SIG-M5 (cell line): ENCODE data around the gene PAX8.
"Not testable (repeated sequence)": the region's sequence is repeated elsewhere in the genome, so short reads cannot be mapped to it uniquely, and the experiment has no call there.

Source experiments
- DNase-seq: peaks from one replicate; lab custom pipeline; 2025; lab: John Stamatoyannopoulos, UW

The PAX8 gene

DNA sequence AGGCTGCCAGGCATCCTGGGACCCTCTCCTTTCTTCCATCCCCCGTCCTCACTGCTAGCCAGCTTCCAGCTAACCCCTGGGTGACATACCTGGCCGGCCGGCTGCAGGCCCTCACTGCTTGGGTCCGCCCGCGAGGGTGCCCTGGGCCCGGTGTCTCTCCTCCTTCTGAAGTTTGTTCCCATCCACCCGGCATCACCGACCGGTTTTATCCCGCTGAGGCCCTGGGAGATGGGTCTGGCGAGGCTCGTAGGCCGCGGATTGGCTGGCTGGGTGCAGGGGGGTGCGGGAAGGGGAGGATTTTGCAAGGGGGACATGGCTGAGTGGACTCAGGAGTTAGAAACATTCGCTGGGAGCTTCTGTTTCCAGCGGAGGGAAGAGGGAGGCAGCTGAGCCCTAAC is at the start of gene PAX8:
Gene PAX8 (minus strand): TSS at position 180 of the 398 bp plus-strand sequence. CDS start 527 bp downstream, outside the sequence.
- DNase-seq: no peak

DNA sequence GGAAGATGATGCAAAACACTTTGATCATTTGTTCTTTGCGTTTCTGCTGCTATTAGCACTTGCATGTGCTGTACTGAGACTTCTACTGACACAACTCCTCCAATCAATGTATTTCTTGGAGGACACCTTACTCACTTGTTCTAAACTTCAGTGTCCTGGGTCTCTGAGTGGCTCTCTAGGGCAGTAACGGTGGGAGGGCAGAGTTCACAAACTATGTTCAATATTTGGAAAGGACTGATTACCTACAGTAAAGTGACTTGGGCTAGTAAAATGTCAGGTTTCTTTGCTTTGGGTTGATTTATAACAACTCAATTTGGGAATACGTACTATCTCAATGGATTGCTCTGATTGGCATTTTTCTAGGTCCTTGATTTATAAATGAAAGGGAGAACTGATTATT is 49.3 kb upstream of the PAX8 start:
- no peak for DNase-seq

DNA sequence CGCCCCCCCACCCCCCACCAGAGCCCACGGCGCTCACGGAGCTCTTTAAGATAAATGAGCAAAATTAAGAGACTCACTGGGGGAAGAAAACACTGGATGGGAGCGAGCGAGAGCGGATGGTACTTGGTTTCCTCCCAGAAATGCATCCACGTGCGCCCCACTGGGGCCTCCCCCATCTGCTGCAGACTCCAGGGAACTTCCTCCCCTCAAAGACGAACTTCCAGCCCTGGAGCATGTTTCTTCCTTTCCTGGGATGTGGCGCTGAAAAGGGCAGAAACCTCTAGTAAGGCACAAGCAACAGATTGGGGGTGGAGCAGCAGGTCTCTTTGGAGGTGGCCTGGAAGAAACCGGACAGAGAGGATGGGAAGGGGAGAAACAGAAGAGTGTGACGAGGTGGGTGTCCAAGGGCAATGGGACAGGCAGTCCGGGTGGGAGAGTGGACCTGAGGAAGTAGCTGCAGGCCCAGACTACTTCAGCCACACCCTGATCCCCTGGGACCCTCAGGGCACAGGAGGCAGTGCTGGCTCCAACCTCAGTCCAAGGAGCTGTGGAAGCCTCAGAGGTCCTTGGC is 46.5 kb upstream of the PAX8 start:
- DNase-seq: not testable (repeated sequence)

- no peak for DNase-seq
Observed at GRCh38 chr2:113324684-113325160, 46.0 kb upstream of the PAX8 start.

- not testable (repeated sequence) for DNase-seq
Observed at GRCh38 chr2:113323129-113323528, 44.4 kb upstream of the PAX8 start.

DNA sequence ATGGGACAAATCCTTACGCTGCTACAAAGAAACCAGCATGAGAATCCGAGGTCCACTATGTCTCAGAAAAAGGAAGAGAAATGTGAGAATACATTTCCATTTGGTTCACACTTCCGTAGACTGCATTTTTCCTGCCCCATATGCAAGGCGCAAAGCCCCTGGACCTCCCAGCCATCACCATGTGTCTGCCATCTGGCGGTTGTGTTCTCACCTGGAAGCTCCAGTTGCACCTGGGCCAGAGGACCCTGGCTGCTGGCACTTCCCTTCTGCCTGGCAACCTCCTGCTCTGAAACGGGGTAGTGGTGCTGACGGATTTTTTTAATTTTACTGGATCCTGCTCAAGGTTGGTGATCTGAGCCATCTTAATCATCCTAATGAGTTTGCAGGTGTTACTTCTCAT is 41.4 kb upstream of the PAX8 start:
- not testable (repeated sequence) for DNase-seq

- DNase-seq: not testable (repeated sequence)
Observed at GRCh38 chr2:113318941-113319340, 40.2 kb upstream of the PAX8 start.

DNA sequence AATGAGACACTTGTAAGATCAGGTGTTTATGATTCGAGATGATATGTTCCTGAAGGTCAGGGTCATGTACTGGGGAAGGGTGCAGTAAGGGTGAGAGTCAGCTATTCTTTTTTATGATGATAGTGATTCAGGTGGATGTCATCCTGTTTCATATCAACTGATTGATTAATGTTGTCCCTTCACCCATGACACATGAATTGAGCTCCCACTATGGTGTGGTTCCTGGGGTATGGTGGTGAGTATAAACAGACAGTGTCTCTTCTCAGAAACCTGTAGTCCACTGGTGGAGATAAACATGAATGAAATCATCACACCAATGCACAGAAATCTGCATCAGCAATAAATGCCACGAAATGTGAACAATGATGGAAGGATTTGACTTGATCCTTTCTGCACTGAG is 37.4 kb upstream of the PAX8 start:
- DNase-seq: no peak

GRCh38 chr2:113314663-113315062 is 35.9 kb upstream of the PAX8 start:
- not testable (repeated sequence) for DNase-seq

DNA sequence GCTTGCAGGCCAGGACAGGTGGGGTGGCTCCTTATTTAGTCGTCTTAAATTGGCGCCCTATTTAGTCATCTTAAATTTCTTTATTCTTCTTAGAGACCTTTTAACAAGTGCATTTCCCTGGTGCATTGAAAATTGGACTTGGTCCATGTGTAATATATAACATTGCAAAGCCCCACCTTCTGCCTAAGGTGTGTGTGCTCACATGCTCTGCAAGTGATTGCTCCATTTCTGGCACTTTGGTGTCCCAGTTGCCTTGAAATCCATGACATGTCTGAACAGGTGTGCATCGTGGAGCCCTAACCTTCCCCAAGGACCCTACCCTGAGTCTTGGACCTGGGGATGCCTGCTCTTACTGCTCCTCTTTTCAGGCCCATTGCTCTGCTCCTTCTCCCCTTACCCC is 35.5 kb upstream of the PAX8 start:
- DNase-seq: not testable (repeated sequence)

GRCh38 chr2:113311781-113312180 is 33.1 kb upstream of the PAX8 start:
- not testable (repeated sequence) for DNase-seq

GRCh38 chr2:113311191-113311590 is 32.5 kb upstream of the PAX8 start:
- not testable (repeated sequence) for DNase-seq

DNA sequence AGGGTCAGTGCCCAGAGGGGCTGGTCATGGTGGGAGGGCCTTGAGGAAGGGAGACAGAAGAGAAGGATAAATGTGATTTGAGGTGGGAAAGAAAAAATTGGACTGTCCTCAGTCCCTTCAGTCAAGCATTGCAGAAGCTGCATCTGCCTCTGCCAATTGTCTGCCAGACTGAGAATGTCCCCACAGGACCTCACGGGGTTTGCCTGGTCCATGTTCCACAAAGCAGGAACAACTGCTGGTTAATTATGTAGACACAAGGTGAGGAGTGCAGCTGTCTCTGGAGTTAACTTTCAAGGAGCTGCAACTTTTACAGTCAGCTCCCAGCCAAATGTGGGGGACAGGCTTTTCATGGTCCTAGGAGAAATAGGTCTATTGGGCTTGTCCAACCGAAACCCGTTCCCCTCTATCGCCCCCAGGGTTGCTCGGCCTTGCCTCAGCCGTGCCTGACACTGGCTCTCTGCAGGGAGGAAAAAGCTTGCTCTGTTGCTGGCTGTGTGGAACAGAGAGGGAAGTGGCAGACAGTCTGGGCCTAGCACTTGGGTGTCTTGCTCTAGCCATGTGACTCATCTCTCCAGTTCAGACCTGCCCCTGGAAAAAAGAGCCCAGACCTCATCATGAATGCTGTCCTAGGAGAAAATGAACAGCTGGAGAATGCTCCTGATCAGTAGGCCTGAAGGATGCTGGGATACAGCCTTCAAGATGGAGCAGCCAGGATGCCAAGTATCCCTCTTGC is 31.1 kb upstream of the PAX8 start:
- DNase-seq: no peak

- DNase-seq: not testable (repeated sequence)
Observed at GRCh38 chr2:113308784-113309183, 30.1 kb upstream of the PAX8 start.

GRCh38 chr2:113306207-113306606 is 27.5 kb upstream of the PAX8 start:
- not testable (repeated sequence) for DNase-seq

DNA sequence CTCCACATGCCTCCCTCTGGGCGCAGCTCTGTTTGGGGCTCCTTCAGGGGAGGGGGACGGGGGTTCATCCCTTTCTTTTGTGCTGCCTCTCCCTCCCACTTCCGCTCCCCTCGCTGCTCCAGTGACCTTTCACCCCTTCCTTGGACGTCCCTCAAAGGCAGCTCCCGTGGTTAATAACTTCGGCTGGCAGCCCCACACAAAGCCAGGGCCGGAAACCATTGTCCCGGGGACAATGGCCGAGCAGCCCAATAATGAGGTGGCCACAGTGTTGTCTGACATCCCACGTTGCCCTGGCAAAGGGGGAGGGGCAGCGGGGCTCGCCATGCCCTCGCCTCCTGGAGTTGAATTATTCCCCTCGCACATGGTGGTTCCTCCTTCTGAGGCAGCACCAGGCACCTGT is 27.0 kb upstream of the PAX8 start:
- DNase-seq: not testable (repeated sequence)

- DNase-seq: no peak
Observed at GRCh38 chr2:113305146-113305545, 26.4 kb upstream of the PAX8 start.

- DNase-seq: no peak
Observed at GRCh38 chr2:113304702-113305101, 26.0 kb upstream of the PAX8 start.

DNA sequence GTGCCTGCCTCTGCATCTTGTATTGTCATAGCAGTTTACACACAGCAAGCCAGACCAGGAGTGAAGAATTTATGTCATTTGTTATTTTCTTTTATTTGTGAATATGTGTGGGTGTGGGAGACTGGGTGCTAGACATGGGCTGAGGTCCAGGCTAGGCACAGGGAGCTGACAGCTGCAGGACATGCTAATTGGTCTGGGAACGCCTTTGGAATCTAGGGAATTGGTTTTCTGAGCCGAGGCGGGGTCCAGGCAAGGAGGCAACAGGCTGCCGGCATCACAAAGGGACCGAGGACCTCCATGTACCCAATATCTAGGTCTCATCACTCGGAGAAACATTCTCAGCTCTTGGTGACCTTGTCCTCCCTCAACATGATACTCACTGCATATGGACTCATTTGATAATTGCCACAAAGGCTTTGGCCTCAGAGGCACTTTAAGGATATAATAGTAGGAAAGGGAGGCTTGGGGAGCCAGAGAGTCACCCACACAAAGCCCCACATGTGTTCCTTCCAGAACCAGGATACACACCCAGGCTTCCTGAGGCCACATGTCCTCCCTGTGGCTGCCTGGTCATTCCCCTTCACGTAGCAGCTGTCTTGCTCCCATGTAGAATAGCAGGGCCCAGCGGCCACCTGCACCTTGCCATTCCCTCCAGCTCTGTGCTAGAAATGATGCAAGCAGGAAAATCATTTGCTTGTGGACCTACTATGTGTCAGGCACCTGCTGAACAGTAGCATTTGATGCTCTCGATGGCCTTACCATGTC is 23.7 kb upstream of the PAX8 start:
- not testable (repeated sequence) for DNase-seq

DNA sequence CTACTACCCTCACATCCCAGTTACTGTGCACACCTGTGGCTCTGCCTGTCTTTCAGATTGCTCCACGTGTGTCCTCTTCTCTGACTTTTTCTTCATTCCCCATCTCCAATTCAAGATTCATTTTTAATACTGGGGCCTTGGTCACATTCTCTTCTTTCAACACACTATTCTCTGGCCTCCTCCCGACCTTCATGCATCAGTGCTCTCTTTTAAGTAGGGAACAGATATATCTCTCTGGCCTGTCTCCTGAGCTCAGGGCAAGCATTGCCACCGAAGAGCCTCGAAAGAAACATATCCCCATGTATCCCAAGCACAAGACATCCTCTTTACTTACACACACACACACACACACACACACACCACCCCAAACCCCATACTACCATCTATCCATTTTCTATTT is 21.6 kb upstream of the PAX8 start:
- DNase-seq: no peak

- no peak for DNase-seq
Observed at GRCh38 chr2:113298176-113298575, 19.5 kb upstream of the PAX8 start.

GRCh38 chr2:113297590-113297989 is 18.9 kb upstream of the PAX8 start:
- DNase-seq: not testable (repeated sequence)

DNA sequence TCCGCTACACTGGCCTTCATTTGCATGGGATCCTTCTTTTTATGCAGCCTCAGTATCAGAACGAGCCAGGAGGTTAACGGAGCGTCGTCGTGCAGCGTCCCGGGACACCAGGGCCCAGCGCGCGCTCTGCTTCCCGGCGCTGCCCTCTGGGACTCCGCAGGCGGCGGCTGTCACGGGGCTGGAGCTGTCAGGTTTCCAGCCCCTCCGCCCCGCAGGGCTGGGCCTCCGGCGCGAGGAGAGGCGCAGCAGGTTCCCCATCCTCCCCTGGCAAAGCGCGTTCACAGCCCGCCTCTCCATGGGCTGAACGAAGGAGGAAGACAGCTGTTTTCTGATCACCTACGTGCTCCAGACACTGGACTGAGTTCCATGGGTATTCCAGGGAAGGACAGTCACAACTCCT is 12.5 kb upstream of the PAX8 start:
- DNase-seq: no peak
